Measurements from ENCODE around the gene MBP.

MBP gene

DNA sequence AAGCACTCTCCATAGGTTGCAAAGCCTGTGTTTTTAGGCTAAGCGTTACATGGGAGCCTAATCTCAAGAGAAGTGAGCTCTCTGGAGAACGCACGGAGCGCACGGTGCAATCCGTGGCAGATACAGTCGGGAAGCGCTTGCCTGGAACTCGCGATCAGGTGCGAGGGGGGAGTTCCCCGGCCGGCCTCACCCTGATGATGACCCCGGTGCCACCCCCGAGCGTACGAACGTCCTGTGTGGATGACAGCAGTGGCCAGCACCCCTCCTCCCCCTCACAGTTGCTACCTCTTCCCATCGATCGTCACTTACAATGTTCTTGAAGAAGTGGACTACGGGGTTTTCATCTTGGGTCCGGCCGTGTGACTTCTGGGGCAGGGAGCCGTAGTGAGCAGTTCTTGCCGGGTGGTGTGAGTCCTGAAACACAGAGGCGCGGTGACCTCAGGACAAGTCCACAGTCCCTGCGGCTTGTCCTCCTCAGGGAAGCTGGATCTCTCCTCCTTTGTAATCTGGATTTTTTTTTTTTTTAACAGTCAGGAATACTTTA lies 142.9 kb downstream of the MBP start:
- Histone ChIP-seq H3K36me3 (ENCODE audit: control insufficient read depth, insufficient read depth, low read length) (no peaks in the 10 kb centered on the region), H3K4me3 (ENCODE audit: low read length) (no peak overlapping the region), H3K9me3 (ENCODE audit: control insufficient read depth, low read length) (no peaks in the 10 kb centered on the region), H3K27me3 (ENCODE audit: control insufficient read depth, insufficient read depth, low read length) (no peaks in the 10 kb centered on the region), H3K9ac (ENCODE audit: low read length) (no peak overlapping the region), H3K4me1 (ENCODE audit: control insufficient read depth, insufficient read depth, low read length) (peaks cover 10% of the 10 kb centered on the region)

- Histone ChIP-seq H3K27me3 (ENCODE audit: control insufficient read depth, insufficient read depth, low read length) (no peaks in the 10 kb centered on the region), H3K9ac (ENCODE audit: low read length) (no peak overlapping the region), H3K4me1 (ENCODE audit: control insufficient read depth, insufficient read depth, low read length) (peaks cover 10% of the 10 kb centered on the region), H3K9me3 (ENCODE audit: control insufficient read depth, low read length) (no peaks in the 10 kb centered on the region), H3K36me3 (ENCODE audit: control insufficient read depth, insufficient read depth, low read length) (no peaks in the 10 kb centered on the region), H3K4me3 (ENCODE audit: low read length) (no peak overlapping the region)
These were observed 143.5 kb downstream of the MBP start for GRCh38 chr18:76988827-76989646.

DNA sequence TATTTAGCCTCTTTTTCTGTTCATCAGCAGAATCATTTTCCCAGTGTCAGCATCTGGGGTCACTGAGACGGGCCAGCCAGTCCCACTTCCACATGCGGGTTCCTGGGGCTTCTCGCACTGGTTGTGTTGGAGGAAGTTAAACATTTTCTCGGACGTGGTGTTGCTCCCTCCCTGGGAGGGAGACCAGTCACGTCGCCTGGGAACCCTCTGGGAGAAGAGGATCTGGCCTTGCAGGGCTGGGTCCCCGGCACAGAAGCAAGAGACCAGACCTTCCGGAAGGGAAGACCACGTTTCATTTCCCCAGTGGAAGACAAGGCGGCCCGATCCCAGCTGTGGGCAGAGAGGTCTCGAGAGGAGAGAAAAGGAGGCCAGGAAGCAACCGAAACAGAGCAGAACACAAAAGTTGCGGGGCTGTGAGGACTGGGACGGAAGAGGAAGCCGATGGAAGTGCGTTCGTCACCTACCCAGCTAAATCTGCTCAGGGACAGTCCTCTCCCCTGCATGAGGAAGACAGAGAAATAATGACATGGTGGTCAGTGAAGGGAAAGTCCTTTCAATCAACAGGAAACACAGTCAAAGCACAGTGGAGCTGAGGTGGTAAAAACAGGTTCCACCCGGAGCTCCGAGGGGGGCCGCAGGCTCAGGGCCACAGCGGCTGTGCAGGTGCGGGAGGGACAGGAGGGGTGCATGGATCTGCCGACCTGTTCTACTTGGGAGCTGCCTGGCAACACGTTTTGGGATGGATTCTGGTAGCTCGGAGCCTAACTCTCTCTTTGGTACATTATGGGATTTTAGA lies 144.4 kb downstream of the MBP start:
- Histone ChIP-seq H3K4me1 (ENCODE audit: control insufficient read depth, insufficient read depth, low read length) (peaks cover 15% of the 10 kb centered on the region), H3K4me3 (ENCODE audit: low read length) (no peak overlapping the region), H3K9me3 (ENCODE audit: control insufficient read depth, low read length) (no peaks in the 10 kb centered on the region), H3K27me3 (ENCODE audit: control insufficient read depth, insufficient read depth, low read length) (no peaks in the 10 kb centered on the region), H3K36me3 (ENCODE audit: control insufficient read depth, insufficient read depth, low read length) (no peaks in the 10 kb centered on the region), H3K9ac (ENCODE audit: low read length) (no peak overlapping the region)

DNA sequence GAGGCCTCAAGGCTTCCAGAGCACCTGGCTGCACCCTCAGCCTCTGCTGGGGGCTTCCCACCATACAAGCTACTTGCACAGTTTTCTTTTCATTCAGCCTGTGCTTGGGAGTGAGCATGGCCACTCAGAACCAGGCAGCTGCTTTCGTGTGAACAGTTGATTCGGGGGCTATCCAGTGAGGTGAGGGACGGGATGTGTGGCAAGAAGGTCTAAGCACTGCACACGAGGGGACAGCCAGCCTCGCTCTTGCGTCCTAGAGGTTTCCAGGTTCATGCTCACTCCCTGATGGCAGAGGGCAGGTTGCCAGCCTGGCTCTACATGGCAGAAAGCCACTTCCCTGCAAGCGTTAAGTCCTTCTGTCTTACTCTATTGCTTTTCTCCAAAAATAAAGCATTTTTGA lies 146.2 kb downstream of the MBP start:
- Histone ChIP-seq H3K4me3 (ENCODE audit: low read length) (no peak overlapping the region), H3K4me1 (ENCODE audit: control insufficient read depth, insufficient read depth, low read length) (peaks cover 27% of the 10 kb centered on the region), H3K9ac (ENCODE audit: low read length) (no peak overlapping the region), H3K9me3 (ENCODE audit: control insufficient read depth, low read length) (no peaks in the 10 kb centered on the region), H3K27me3 (ENCODE audit: control insufficient read depth, insufficient read depth, low read length) (no peaks in the 10 kb centered on the region), H3K36me3 (ENCODE audit: control insufficient read depth, insufficient read depth, low read length) (no peaks in the 10 kb centered on the region)

- no peak overlapping the region for H3K9ac ChIP-seq (ENCODE audit: low read length)
- no peaks in the 10 kb centered on the region for H3K27me3 ChIP-seq (ENCODE audit: control insufficient read depth, insufficient read depth, low read length)
- peaks cover 30% of the 10 kb centered on the region for H3K4me1 ChIP-seq (ENCODE audit: control insufficient read depth, insufficient read depth, low read length)
- H3K9me3 ChIP-seq (ENCODE audit: control insufficient read depth, low read length): no peaks in the 10 kb centered on the region
- H3K4me3 ChIP-seq (ENCODE audit: low read length): no peak overlapping the region
- H3K36me3 ChIP-seq (ENCODE audit: control insufficient read depth, insufficient read depth, low read length): no peaks in the 10 kb centered on the region
These were observed 146.7 kb downstream of the MBP start for GRCh38 chr18:76985951-76986236.

GRCh38 chr18:76985156-76985950 lies 147.2 kb downstream of the MBP start:
- no peaks in the 10 kb centered on the region for H3K36me3 ChIP-seq (ENCODE audit: control insufficient read depth, insufficient read depth, low read length)
- H3K4me1 ChIP-seq (ENCODE audit: control insufficient read depth, insufficient read depth, low read length): peaks cover 36% of the 10 kb centered on the region
- H3K9ac ChIP-seq (ENCODE audit: low read length): no peak overlapping the region
- H3K4me3 ChIP-seq (ENCODE audit: low read length): no peak overlapping the region
- H3K27me3 ChIP-seq (ENCODE audit: control insufficient read depth, insufficient read depth, low read length): no peaks in the 10 kb centered on the region
- H3K9me3 ChIP-seq (ENCODE audit: control insufficient read depth, low read length): no peaks in the 10 kb centered on the region

- H3K9me3 ChIP-seq (ENCODE audit: control insufficient read depth, low read length): no peaks in the 10 kb centered on the region
- peaks cover 38% of the 10 kb centered on the region for H3K4me1 ChIP-seq (ENCODE audit: control insufficient read depth, insufficient read depth, low read length)
- H3K4me3 ChIP-seq (ENCODE audit: low read length): no peak overlapping the region
- no peaks in the 10 kb centered on the region for H3K27me3 ChIP-seq (ENCODE audit: control insufficient read depth, insufficient read depth, low read length)
- no peaks in the 10 kb centered on the region for H3K36me3 ChIP-seq (ENCODE audit: control insufficient read depth, insufficient read depth, low read length)
- no peak overlapping the region for H3K9ac ChIP-seq (ENCODE audit: low read length)
These were observed 148.1 kb downstream of the MBP start for GRCh38 chr18:76984193-76985155.

GRCh38 chr18:76983613-76984051 lies 149.0 kb downstream of the MBP start:
- Histone ChIP-seq H3K4me1 (ENCODE audit: control insufficient read depth, insufficient read depth, low read length) (peaks cover 38% of the 10 kb centered on the region), H3K27me3 (ENCODE audit: control insufficient read depth, insufficient read depth, low read length) (no peaks in the 10 kb centered on the region), H3K9ac (ENCODE audit: low read length) (no peak overlapping the region), H3K4me3 (ENCODE audit: low read length) (no peak overlapping the region), H3K36me3 (ENCODE audit: control insufficient read depth, insufficient read depth, low read length) (no peaks in the 10 kb centered on the region), H3K9me3 (ENCODE audit: control insufficient read depth, low read length) (no peaks in the 10 kb centered on the region)

DNA sequence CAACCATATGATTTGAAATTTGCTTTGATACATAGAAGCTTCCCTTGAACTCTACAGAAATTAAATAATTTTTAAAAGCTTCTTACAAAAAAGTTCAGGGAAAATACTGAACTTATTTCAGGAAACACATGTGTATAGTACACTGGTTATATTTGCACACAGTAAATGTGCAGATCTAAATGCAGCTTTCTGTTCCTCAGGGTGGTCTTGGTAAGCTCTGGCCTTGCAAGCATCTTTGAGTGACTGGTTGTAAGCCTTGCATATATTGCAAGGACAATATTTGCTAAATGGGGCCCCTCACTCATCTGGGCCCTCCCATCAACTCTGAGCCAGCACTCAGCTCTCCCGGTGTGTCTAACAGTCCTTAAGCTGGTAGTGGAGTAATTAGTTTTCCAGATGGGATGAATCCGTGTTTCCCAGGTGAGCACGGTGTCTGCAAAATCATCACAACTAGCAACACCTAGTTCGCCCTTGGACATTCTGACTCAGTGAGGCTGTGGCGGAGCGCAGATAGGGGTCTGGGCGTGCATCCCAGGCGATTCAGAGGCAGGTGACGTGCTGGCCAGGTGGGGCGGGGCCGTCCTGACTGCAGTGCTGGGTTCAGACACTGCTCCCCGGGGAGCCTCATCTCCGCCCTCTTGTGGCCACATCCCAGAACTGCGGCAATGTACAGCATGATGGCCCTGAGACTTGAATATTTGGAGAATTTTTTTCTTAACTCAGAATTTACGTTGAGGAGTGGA lies 149.6 kb downstream of the MBP start:
- no peaks in the 10 kb centered on the region for H3K27me3 ChIP-seq (ENCODE audit: control insufficient read depth, insufficient read depth, low read length)
- H3K4me3 ChIP-seq (ENCODE audit: low read length): no peak overlapping the region
- peaks cover 44% of the 10 kb centered on the region for H3K4me1 ChIP-seq (ENCODE audit: control insufficient read depth, insufficient read depth, low read length)
- no peaks in the 10 kb centered on the region for H3K9me3 ChIP-seq (ENCODE audit: control insufficient read depth, low read length)
- H3K9ac ChIP-seq (ENCODE audit: low read length): no peak overlapping the region
- no peaks in the 10 kb centered on the region for H3K36me3 ChIP-seq (ENCODE audit: control insufficient read depth, insufficient read depth, low read length)

DNA sequence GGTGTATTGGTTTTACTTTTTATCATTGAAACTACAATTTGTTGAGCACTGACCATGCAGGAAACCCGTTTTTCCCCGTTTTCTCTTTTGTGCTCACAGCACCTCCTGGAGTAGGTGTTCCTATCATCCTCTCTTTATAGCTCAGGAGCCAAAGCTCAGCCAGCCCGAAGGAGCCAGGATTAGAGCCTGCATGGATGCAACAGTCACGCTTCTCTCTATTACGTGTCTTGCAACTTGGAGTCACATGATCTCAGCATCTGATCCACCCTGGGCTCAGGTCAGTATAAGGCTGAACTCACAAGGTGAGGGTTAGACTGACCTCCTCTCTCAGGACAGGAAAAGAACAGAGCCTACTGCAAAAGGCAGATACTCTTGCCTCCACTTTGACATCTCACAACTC lies 150.5 kb downstream of the MBP start:
- Histone ChIP-seq H3K9me3 (ENCODE audit: control insufficient read depth, low read length) (no peaks in the 10 kb centered on the region), H3K36me3 (ENCODE audit: control insufficient read depth, insufficient read depth, low read length) (no peaks in the 10 kb centered on the region), H3K9ac (ENCODE audit: low read length) (no peak overlapping the region), H3K4me3 (ENCODE audit: low read length) (no peak overlapping the region), H3K27me3 (ENCODE audit: control insufficient read depth, insufficient read depth, low read length) (no peaks in the 10 kb centered on the region), H3K4me1 (ENCODE audit: control insufficient read depth, insufficient read depth, low read length) (peaks cover 51% of the 10 kb centered on the region)

All from mucosa of stomach (tissue), 1 donor.